ENCODE measurements around the gene MAP4K2.

MAP4K2 gene

DNA sequence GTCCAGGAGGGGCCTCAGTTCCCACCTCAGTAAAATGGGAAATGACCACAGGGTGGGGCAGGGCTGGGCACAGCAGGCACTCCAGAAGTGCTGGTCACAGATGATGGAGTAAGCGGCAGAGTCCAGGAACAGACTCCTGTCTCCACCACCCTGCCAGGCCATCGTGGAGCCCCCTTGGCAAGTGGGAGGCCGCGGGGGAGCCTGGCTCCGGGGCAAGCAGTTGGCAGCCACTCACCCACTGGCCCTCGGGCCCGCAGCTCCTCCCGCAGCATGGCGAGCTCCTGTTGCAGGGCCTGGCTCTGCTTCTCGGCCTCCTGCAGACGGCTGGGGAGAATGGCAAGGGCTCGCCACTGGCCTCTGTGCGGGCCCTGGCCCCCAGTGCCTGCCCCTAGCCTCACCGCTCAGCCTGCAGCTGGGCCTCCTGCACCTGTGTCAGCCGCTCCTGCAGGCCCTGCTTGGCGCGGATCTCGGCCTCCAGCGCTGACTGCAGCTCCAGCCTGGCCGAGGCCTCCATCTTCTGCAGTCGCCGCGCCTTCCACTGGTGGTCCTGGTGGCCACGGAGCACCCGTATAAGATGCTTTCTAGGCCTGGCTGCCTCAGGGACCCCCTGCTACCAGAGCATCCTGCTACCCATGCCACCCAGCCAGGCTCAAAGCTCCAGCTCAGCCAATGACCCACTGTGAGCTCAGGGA, 31.2 kb upstream of the MAP4K2 start:
- peaks cover 55% of the 10 kb centered on the region for H3K36me3 ChIP-seq (ENCODE audit: insufficient read depth, low read length)
- no peaks in the 10 kb centered on the region for H3K4me1 ChIP-seq (ENCODE audit: insufficient read depth, low read length, severe bottlenecking)
- no peaks in the 10 kb centered on the region for H3K9me2 ChIP-seq (ENCODE audit: low read depth, low read length)
- TF ChIP-seq EZH2 (IDR thresholded peaks at IDR 0.05; ENCODE audit: borderline replicate concordance, low read length), result no peak
- TF ChIP-seq, protein P1, sequence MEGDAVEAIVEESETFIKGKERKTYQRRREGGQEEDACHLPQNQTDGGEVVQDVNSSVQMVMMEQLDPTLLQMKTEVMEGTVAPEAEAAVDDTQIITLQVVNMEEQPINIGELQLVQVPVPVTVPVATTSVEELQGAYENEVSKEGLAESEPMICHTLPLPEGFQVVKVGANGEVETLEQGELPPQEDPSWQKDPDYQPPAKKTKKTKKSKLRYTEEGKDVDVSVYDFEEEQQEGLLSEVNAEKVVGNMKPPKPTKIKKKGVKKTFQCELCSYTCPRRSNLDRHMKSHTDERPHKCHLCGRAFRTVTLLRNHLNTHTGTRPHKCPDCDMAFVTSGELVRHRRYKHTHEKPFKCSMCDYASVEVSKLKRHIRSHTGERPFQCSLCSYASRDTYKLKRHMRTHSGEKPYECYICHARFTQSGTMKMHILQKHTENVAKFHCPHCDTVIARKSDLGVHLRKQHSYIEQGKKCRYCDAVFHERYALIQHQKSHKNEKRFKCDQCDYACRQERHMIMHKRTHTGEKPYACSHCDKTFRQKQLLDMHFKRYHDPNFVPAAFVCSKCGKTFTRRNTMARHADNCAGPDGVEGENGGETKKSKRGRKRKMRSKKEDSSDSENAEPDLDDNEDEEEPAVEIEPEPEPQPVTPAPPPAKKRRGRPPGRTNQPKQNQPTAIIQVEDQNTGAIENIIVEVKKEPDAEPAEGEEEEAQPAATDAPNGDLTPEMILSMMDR (IDR thresholded peaks at IDR 0.05; ENCODE audit: low read length), result no peak
- no peak overlapping the region for H3K27ac ChIP-seq (ENCODE audit: low read depth, low read length, poor library complexity, severe bottlenecking)
- H3F3A ChIP-seq (ENCODE audit: insufficient read depth, low read length), result no peaks in the 10 kb centered on the region
- no peaks in the 10 kb centered on the region for H4K20me1 ChIP-seq (ENCODE audit: insufficient read depth, low read length)
- H3K4me2 ChIP-seq (ENCODE audit: low read length), result no peak overlapping the region
- H3K4me3 ChIP-seq (ENCODE audit: low read depth, low read length, poor library complexity, severe bottlenecking), result no peak overlapping the region
- no peak overlapping the region for H2AFZ ChIP-seq (ENCODE audit: low read length)
- H3K9me3 ChIP-seq (ENCODE audit: low read length), result no peaks in the 10 kb centered on the region
- H3K9ac ChIP-seq (ENCODE audit: low read length), result no peak overlapping the region
- H3K27me3 ChIP-seq (ENCODE audit: insufficient read depth, low read length), result no peaks in the 10 kb centered on the region
- H3K79me2 ChIP-seq (ENCODE audit: insufficient read depth, low read length), result no peaks in the 10 kb centered on the region

DNA sequence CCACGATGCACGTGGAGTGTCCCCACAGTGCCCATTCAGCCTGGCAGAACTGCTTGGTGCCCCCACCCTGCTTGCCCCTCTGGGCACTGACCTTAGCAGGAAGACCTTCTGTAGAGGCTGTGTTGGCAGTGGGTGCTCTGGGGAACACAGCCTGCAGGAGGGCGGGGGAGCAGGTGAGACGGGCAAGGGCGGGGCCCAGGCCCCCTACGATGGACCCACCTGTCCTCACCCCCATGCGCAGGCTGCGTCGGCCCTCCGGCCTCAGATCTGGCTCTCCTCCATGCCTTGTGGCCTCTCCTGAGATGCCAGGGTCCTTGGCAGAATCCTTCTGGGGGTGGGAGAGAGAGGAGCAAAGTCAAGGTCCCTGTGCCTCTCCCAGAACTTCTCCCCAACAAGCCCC, 30.5 kb upstream of the MAP4K2 start:
- Histone ChIP-seq H3F3A (ENCODE audit: insufficient read depth, low read length) (no peaks in the 10 kb centered on the region), H3K27ac (ENCODE audit: low read depth, low read length, poor library complexity, severe bottlenecking) (no peak overlapping the region), H3K4me1 (ENCODE audit: insufficient read depth, low read length, severe bottlenecking) (no peaks in the 10 kb centered on the region), H3K27me3 (ENCODE audit: insufficient read depth, low read length) (no peaks in the 10 kb centered on the region), H4K20me1 (ENCODE audit: insufficient read depth, low read length) (no peaks in the 10 kb centered on the region), H3K36me3 (ENCODE audit: insufficient read depth, low read length) (peaks cover 53% of the 10 kb centered on the region), H3K4me2 (ENCODE audit: low read length) (no peak overlapping the region), H3K9me2 (ENCODE audit: low read depth, low read length) (no peaks in the 10 kb centered on the region), H3K9me3 (ENCODE audit: low read length) (no peaks in the 10 kb centered on the region), H3K4me3 (ENCODE audit: low read depth, low read length, poor library complexity, severe bottlenecking) (no peak overlapping the region), H3K9ac (ENCODE audit: low read length) (no peak overlapping the region), H3K79me2 (ENCODE audit: insufficient read depth, low read length) (no peaks in the 10 kb centered on the region), H2AFZ (ENCODE audit: low read length) (no peak overlapping the region)
- TF ChIP-seq, protein P1 (IDR thresholded peaks at IDR 0.05; ENCODE audit: low read length), result no peak
- TF ChIP-seq EZH2 (IDR thresholded peaks at IDR 0.05; ENCODE audit: borderline replicate concordance, low read length), result no peak

DNA sequence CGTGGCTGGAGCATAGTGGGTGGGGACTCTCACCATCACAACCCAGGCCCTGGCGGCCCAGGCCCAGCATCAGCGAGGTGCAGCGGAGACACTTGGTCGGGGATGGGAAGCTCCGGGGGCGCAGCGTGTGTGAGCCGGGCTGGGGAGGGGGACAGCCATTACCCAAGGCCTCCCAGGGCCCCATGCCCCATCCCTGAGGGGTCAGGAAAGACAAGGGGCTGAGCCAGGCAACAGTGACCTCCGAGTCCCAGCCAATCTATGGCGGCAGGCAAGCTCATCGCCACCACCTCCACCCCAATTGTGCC, 30.1 kb upstream of the MAP4K2 start:
- no peaks in the 10 kb centered on the region for H4K20me1 ChIP-seq (ENCODE audit: insufficient read depth, low read length)
- no peak overlapping the region for H3K4me3 ChIP-seq (ENCODE audit: low read depth, low read length, poor library complexity, severe bottlenecking)
- no peaks in the 10 kb centered on the region for H3K9me3 ChIP-seq (ENCODE audit: low read length)
- no peaks in the 10 kb centered on the region for H3F3A ChIP-seq (ENCODE audit: insufficient read depth, low read length)
- no peak overlapping the region for H3K4me2 ChIP-seq (ENCODE audit: low read length)
- H2AFZ ChIP-seq (ENCODE audit: low read length), result no peak overlapping the region
- no peaks in the 10 kb centered on the region for H3K9me2 ChIP-seq (ENCODE audit: low read depth, low read length)
- H3K27ac ChIP-seq (ENCODE audit: low read depth, low read length, poor library complexity, severe bottlenecking), result no peak overlapping the region
- H3K4me1 ChIP-seq (ENCODE audit: insufficient read depth, low read length, severe bottlenecking), result no peaks in the 10 kb centered on the region
- no peaks in the 10 kb centered on the region for H3K27me3 ChIP-seq (ENCODE audit: insufficient read depth, low read length)
- TF ChIP-seq EZH2 (IDR thresholded peaks at IDR 0.05; ENCODE audit: borderline replicate concordance, low read length), result no peak
- TF ChIP-seq, protein P1 (IDR thresholded peaks at IDR 0.05; ENCODE audit: low read length), result no peak
- H3K36me3 ChIP-seq (ENCODE audit: insufficient read depth, low read length), result peaks cover 50% of the 10 kb centered on the region
- H3K9ac ChIP-seq (ENCODE audit: low read length), result no peak overlapping the region
- no peaks in the 10 kb centered on the region for H3K79me2 ChIP-seq (ENCODE audit: insufficient read depth, low read length)
